HepG2 (cell line): ENCODE results near the gene PDK3. TPM values are rescaled to one million over a fixed set of nuclear protein-coding genes. Genes with fewer than 3 reads are reported as not detected.

Experiments used
- ARID5B ChIP-seq: IDR thresholded peaks from 2 replicates; pipeline ENCODE4 v1.4.0; 2020; ENCODE audit warnings: mild to moderate bottlenecking, missing genetic modification reagents
- CREM ChIP-seq, 2 experiments: sonication (generic) in 1 of 2; formaldehyde crosslinking in 1 of 2; IDR thresholded peaks; 2 replicates each; pipeline versions ENCODE4 v1.4.0 to v1.6.1; 2016 to 2020; ENCODE audit warnings: antibody characterized with exemption in 1 of 2, mild to moderate bottlenecking in 1 of 2, missing genetic modification reagents in 1 of 2
- HNRNPLL ChIP-seq: fragments of 200-400 bp; formaldehyde crosslinking; IDR thresholded peaks from 2 replicates; pipeline ENCODE4 v1.6.1; 2017; ENCODE audit warnings: mild to moderate bottlenecking, low read depth, low read length; ENCODE audit not compliant: poor library complexity, severe bottlenecking
- HOXA7 ChIP-seq: sonication (generic); formaldehyde crosslinking; IDR thresholded peaks from 2 replicates; pipeline ENCODE4 v1.8.1; 2022; ENCODE audit warnings: mild to moderate bottlenecking, missing genetic modification reagents, moderate library complexity
- MAX ChIP-seq: IDR thresholded peaks from 2 replicates; pipeline ENCODE4 v1.6.1; 2012; ENCODE audit warnings: inconsistent platforms
- NPAS2 ChIP-seq: sonication (generic); formaldehyde crosslinking; IDR thresholded peaks from 2 replicates; pipeline ENCODE4 v1.8.0; 2022; ENCODE audit warnings: mild to moderate bottlenecking, missing genetic modification reagents, borderline replicate concordance
- PHF21A ChIP-seq: sonication (generic); formaldehyde crosslinking; IDR thresholded peaks from 2 replicates; pipeline ENCODE4 v1.5.0; 2020; ENCODE audit warnings: mild to moderate bottlenecking, missing genetic modification reagents
- POLR2AphosphoS5 ChIP-seq: IDR thresholded peaks from 2 replicates; pipeline ENCODE4 v1.6.1; 2012; ENCODE audit warnings: low read depth, low read length
- RFXAP ChIP-seq: sonication (generic); formaldehyde crosslinking; IDR thresholded peaks from 2 replicates; pipeline ENCODE4 v1.4.0; 2020; ENCODE audit warnings: missing genetic modification reagents, borderline replicate concordance
- ZBTB14 ChIP-seq: sonication (generic); formaldehyde crosslinking; IDR thresholded peaks from 2 replicates; pipeline ENCODE4 v1.4.0; 2020; ENCODE audit warnings: missing genetic modification reagents
- ZBTB3 ChIP-seq: sonication (generic); formaldehyde crosslinking; IDR thresholded peaks from 2 replicates; pipeline ENCODE4 v1.4.0; 2020; ENCODE audit warnings: low read depth, mild to moderate bottlenecking, moderate library complexity, missing genetic modification reagents, borderline replicate concordance
- ZFX ChIP-seq: sonication (generic); formaldehyde crosslinking; IDR thresholded peaks from 2 replicates; pipeline ENCODE4 v1.4.0; 2020; ENCODE audit warnings: mild to moderate bottlenecking, low read depth, missing genetic modification reagents, moderate library complexity
- ZNF670 ChIP-seq: sonication (generic); formaldehyde crosslinking; IDR thresholded peaks from 2 replicates; pipeline ENCODE4 v1.8.0; 2022; ENCODE audit warnings: mild to moderate bottlenecking, missing genetic modification reagents, borderline replicate concordance
- ZNF83 ChIP-seq: sonication (generic); formaldehyde crosslinking; IDR thresholded peaks from 2 replicates; pipeline ENCODE4 v1.4.0; 2020; ENCODE audit warnings: missing genetic modification reagents, mild to moderate bottlenecking, borderline replicate concordance
- polyA plus RNA-seq, 8 experiments: library from polyadenylated mRNA; depleted of rRNA in 3 of 8; stranded (reverse) in 7 of 8; unstranded in 1 of 8; fragments of >200 nt; fragmentation: Illumina TruSeq in 4 of 8; extraction: Trizol in 4 of 8; gene quantifications; 2 replicates each; pipeline versions ENCODE4 v1.2.1 to v1.2.3, GENCODE V29; 2011 to 2016; ENCODE audit warnings: low read depth in 4 of 8, missing spikeins in 1 of 8, mixed read lengths in 1 of 8; ENCODE audit not compliant: insufficient read depth in 1 of 8
- total RNA-seq, 5 experiments: library from RNA; depleted of rRNA; stranded (reverse); fragments of >200 nt; fragmentation: Illumina TruSeq; extraction: Trizol; gene quantifications; 2 replicates each; pipeline ENCODE4 v1.2.3, GENCODE V29; 2016; ENCODE audit warnings: low read depth in 1 of 5
- TF ChIP-seq, protein P1 (sequence below): sonication (generic); formaldehyde crosslinking; IDR thresholded peaks from 2 replicates; pipeline ENCODE4 v1.5.1; 2020; ENCODE audit warnings: mild to moderate bottlenecking, missing genetic modification reagents, moderate library complexity
- TF ChIP-seq, protein P2 (sequence below): sonication (generic); formaldehyde crosslinking; IDR thresholded peaks from 2 replicates; pipeline ENCODE4 v1.4.0; 2020; ENCODE audit warnings: missing genetic modification reagents
- TF ChIP-seq, protein P3 (sequence below): sonication (generic); formaldehyde crosslinking; IDR thresholded peaks from 2 replicates; pipeline ENCODE4 v1.4.0; 2020; ENCODE audit warnings: missing genetic modification reagents

PDK3 gene
- total and polyA plus RNA-seq, 2 of the 13 experiments (the other 11 are each of a cell fraction or from before 2014, with no cell fraction given): 9.1 to 10.5 TPM

GRCh38 chrX:24464836-24465531 is at the start of gene PDK3 (continued):
- TF ChIP-seq ZBTB14 (CRISPR knock-in tag) (peak; percentile 67; the same call in 1 of the 2 replicates), MAX (peak; percentile 90), RFXAP (CRISPR knock-in tag) (0 out of 2 replicates have a peak, but pooled peaks have one; percentile 38), ZFX (CRISPR knock-in tag) (peak; percentile 70), NPAS2 (CRISPR knock-in tag) (no peak), HNRNPLL (peak; percentile 64), POLR2AphosphoS5 (0 out of 2 replicates have a peak, but pooled peaks have one; percentile 14), CREM (IDR thresholded peaks at IDR 0.05) (peak; percentile 33; the same call in 1 of the 2 replicates), CREM (CRISPR knock-in tag; IDR thresholded peaks at IDR 0.05) (no peak), PHF21A (CRISPR knock-in tag) (peak; percentile 26; the same call in 1 of the 2 replicates), ARID5B (CRISPR knock-in tag) (peak; percentile 20; the same call in 1 of the 2 replicates), ZNF83 (no peak), HOXA7 (CRISPR knock-in tag) (no peak), ZNF670 (CRISPR knock-in tag) (peak; percentile 60; the same call in 1 of the 2 replicates), ZBTB3 (CRISPR knock-in tag) (0 out of 2 replicates have a peak, but pooled peaks have one; percentile 30)
- TF ChIP-seq, protein P1, sequence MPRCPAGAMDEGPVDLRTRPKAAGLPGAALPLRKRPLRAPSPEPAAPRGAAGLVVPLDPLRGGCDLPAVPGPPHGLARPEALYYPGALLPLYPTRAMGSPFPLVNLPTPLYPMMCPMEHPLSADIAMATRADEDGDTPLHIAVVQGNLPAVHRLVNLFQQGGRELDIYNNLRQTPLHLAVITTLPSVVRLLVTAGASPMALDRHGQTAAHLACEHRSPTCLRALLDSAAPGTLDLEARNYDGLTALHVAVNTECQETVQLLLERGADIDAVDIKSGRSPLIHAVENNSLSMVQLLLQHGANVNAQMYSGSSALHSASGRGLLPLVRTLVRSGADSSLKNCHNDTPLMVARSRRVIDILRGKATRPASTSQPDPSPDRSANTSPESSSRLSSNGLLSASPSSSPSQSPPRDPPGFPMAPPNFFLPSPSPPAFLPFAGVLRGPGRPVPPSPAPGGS: 0 out of 2 replicates have a peak, but pooled peaks have one; percentile 57
- TF ChIP-seq, protein P2, sequence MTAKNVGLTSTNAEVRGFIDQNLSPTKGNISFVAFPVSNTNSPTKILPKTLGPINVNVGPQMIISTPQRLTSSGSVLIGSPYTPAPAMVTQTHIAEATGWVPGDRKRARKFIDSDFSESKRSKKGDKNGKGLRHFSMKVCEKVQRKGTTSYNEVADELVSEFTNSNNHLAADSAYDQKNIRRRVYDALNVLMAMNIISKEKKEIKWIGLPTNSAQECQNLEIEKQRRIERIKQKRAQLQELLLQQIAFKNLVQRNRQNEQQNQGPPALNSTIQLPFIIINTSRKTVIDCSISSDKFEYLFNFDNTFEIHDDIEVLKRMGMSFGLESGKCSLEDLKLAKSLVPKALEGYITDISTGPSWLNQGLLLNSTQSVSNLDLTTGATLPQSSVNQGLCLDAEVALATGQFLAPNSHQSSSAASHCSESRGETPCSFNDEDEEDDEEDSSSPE (CRISPR knock-in tag): peak; percentile 83
- TF ChIP-seq, protein P3, sequence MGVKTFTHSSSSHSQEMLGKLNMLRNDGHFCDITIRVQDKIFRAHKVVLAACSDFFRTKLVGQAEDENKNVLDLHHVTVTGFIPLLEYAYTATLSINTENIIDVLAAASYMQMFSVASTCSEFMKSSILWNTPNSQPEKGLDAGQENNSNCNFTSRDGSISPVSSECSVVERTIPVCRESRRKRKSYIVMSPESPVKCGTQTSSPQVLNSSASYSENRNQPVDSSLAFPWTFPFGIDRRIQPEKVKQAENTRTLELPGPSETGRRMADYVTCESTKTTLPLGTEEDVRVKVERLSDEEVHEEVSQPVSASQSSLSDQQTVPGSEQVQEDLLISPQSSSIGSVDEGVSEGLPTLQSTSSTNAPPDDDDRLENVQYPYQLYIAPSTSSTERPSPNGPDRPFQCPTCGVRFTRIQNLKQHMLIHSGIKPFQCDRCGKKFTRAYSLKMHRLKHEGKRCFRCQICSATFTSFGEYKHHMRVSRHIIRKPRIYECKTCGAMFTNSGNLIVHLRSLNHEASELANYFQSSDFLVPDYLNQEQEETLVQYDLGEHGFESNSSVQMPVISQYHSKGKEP (CRISPR knock-in tag): no peak
